Breast epithelium (tissue), 3 donors: ENCODE data around the gene SPEN.

Experiments used
- POLR2AphosphoS5 ChIP-seq, 3 donors: sonication (generic); formaldehyde crosslinking; IDR thresholded peaks; one replicate each; pipeline ENCODE4 v1.6.1; 2017; ENCODE audit warnings: antibody characterized with exemption in 3 of 3
- TF ChIP-seq, protein P1 (sequence below), 3 donors: fragments of 450-650 bp; IDR thresholded peaks; one replicate each; pipeline ENCODE4 v1.5.1; 2016 to 2017; ENCODE audit warnings: antibody characterized with exemption in 3 of 3, mild to moderate bottlenecking in 3 of 3, moderate library complexity in 3 of 3

DNA sequence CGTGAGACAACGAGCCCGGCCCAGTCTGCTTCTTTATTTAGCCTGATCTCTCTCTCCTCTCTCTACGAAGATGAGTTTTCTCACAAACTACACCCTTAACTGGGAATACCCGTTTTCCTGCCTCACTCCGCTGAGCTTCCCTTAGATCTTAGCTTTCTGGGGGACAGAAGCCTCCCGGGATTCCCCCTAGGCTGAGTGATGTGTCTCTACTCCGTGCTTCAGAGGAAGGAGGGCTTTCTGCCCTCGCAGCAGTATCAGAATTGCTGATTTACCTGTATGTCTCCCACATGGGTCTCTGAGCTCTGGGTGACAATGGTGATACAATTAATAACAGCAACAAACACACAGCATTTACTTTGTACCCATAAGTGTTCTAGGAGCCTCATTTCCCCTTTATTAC lies 127.3 kb downstream of the SPEN start:
- TF ChIP-seq, protein P1, sequence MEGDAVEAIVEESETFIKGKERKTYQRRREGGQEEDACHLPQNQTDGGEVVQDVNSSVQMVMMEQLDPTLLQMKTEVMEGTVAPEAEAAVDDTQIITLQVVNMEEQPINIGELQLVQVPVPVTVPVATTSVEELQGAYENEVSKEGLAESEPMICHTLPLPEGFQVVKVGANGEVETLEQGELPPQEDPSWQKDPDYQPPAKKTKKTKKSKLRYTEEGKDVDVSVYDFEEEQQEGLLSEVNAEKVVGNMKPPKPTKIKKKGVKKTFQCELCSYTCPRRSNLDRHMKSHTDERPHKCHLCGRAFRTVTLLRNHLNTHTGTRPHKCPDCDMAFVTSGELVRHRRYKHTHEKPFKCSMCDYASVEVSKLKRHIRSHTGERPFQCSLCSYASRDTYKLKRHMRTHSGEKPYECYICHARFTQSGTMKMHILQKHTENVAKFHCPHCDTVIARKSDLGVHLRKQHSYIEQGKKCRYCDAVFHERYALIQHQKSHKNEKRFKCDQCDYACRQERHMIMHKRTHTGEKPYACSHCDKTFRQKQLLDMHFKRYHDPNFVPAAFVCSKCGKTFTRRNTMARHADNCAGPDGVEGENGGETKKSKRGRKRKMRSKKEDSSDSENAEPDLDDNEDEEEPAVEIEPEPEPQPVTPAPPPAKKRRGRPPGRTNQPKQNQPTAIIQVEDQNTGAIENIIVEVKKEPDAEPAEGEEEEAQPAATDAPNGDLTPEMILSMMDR (IDR thresholded peaks at IDR 0.05) = no peak
- TF ChIP-seq POLR2AphosphoS5 (IDR thresholded peaks at IDR 0.05) = no peak
